Right renal cortex interstitium (tissue), 3 donors: Measurements from ENCODE around the gene VRK1. TPM values are rescaled to one million over a fixed set of nuclear protein-coding genes. Genes with fewer than 3 reads are reported as not detected.

ENCODE experiments used
- DNase-seq, 3 donors: peaks; one replicate each; pipeline ENCODE4 v3.0.0-alpha.2; 2013; ENCODE audit warnings: low read depth in 3 of 3, low spot score in 2 of 3
- polyA plus RNA-seq, 3 donors: library from polyadenylated mRNA; unstranded; fragments of 120-200 nt; gene quantifications; one replicate each; pipeline ENCODE4 v1.2.1, GENCODE V29; 2013; ENCODE audit not compliant: insufficient read length in 3 of 3

Gene VRK1
- polyA plus RNA-seq, 3 donors, result 24.1 to 31.2 (median 29.3) TPM

DNA sequence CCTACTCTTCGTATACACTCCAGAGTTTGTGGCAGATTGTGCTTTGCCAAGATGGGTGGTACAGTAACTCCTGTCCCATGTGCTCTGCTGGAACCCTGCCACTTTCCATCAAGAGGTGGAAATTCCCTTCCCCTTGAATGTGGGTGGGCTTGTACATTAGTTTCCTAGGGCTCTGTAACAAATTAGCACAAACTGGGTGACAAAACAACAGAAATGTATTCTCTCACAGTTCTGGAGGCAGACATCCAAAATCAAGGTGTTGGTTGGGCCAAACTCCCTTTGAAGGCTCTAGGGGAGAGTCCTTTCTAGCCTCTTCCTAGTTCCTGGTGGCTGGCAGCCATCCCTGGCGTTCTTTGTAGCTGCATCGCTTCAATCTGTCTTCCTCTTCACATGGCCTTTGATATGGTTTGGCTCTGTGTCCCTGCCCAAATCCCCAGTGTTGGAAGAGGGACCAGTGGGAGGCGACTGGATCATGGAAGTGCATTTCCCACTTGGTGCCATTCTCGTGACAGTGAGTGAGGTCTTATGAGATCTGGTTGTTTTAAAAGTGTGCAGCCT is 117.5 kb downstream of the VRK1 start:
- no peak for DNase-seq

GRCh38 chr14:96915478-96915877 is 118.3 kb downstream of the VRK1 start:
- no peak for DNase-seq

GRCh38 chr14:96916751-96917150 is 119.6 kb downstream of the VRK1 start:
- no peak for DNase-seq

DNA sequence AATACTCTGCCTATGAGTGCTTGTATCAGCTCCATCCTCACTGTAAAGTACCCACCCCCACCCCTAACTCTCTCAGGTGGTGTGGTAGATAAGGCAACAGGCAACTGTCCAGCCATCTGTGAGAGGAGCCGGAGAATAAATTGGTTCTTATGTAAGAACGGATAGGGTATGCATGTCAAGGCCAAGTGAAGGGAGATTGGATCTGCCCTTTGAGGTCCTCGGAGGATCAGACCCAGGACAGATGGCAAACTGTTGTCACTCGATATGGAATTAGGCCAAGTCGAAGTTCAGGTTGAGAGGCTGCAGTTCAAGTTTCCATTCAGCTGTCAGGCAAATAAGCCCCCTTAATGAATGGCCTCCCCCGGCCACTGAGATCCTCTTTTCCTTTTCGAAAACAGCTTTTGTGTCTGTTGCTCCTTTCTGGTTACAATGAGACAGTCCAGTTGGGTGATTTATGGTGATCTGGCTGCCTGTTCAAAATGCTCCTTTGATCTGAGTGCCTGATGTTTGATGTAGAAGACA is 120.3 kb downstream of the VRK1 start:
- peak in 1 of 3 donors; percentile 53 for DNase-seq

DNA sequence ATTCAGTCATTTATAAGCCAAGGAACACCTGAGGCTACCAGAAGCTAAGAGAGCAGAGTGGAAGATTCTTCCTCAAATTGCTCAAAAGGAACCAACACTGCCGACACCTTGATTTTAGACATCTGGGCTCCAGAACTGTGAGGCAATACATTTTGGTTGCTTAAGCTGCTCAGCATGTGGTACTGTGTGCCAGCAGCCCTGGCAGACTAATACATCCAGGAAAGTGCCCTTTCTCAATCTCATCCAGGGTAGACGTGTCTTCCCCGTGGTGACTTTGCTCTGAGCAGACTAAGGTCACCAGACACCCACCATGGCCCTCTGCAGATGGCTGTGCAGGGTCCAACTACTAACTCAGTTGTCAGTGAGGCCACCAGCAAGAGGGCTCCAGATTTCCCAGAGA is 122.8 kb downstream of the VRK1 start:
- no peak for DNase-seq

GRCh38 chr14:96920820-96921219 is 123.6 kb downstream of the VRK1 start:
- DNase-seq, result no peak

DNA sequence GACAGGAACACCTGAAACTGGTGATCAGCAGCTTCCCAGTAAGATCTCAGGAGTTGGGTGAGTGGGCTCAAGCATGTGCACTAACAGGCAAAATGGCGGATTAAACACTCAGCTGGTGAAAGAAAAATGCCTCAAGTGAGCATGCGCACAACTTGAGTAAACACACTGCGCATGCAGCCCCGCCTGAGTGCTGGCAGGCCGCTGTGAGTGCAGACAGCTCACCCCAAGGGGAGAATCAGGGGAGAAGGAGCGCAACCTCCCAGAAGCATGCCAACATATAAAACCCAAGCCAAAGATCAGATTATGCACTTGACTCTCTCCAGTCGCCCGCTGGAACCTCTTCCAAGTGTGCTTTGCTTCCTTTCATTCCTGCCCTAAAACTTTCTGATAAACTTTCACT is 125.8 kb downstream of the VRK1 start:
- no peak for DNase-seq

GRCh38 chr14:96925422-96925821 is 128.2 kb downstream of the VRK1 start:
- no peak for DNase-seq

DNA sequence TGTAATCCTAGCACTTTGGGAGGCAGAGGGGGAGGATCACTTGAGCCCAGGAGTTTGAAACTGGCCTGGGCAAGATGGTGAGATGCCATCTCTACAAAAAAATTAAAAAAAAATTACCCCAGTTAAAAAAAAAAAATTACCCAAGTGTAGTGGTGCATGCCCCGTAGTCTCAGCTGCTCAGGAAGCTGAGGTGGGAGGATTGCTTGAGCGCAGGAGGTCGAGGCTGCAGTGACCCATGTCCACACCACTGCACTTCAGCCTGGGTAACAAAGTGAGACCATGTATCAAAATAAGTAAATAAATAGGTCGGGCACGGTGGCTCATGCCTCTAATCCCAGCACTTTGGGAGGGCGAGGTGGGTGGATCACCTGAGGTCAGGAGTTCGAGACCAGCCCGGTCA is 128.8 kb downstream of the VRK1 start:
- no peak for DNase-seq

GRCh38 chr14:96928779-96929380 is 131.7 kb downstream of the VRK1 start:
- no peak for DNase-seq

- no peak for DNase-seq
Measured at GRCh38 chr14:96929950-96930349, 132.8 kb downstream of the VRK1 start.

DNA sequence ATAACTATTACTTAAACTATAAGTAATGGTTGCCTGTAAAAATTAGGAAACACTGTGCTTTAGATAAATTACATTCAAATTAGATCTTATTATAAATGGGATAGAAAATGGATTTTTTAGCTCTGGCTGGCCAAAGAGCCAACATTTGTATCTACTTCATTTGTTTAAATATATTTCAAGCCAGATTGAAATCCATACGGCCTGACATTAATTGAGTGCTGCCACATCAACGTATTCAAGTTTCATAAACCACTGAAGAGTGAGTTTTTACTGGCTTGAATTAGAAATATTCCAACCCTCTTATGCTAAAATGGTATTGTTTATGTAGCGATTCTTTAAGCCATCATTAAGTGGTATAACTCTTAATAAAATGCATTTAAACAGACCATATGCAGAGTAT is 133.3 kb downstream of the VRK1 start:
- DNase-seq, result no peak
